OCI-LY3 (cell line): ENCODE data around the gene GALNT1.

ENCODE experiments used
- H2AFZ ChIP-seq: fragments of 200-600, 300-600 bp; shearing (Covaris generic); 2 replicates; pipeline ENCODE4 v1.6.0; 2014; ENCODE audit warnings: antibody characterized with exemption, low read depth, low read length
- H3K27ac ChIP-seq: fragments of 200-600, 300-600 bp; sonication (generic); 2 replicates; pipeline ENCODE4 v1.5.1; 2014; ENCODE audit warnings: mild to moderate bottlenecking, low read length, moderate library complexity, mixed read lengths
- H3K27me3 ChIP-seq: fragments of 200-600, 300-600 bp; sonication (generic); 2 replicates; pipeline ENCODE4 v1.6.1; 2014; ENCODE audit warnings: low read depth, low read length, mixed read lengths
- H3K36me3 ChIP-seq: fragments of 200-600, 300-600 bp; sonication (generic); replicated peaks from 2 replicates; pipeline ENCODE3; 2014; ENCODE audit warnings: low read depth, low read length, mixed read lengths
- H3K4me1 ChIP-seq: fragments of 300-600, 200-600 bp; sonication (generic); 2 replicates; pipeline ENCODE4 v1.6.1; 2014; ENCODE audit warnings: low read length, mixed read lengths
- H3K4me2 ChIP-seq: fragments of 200-600, 300-600 bp; sonication (generic); 2 replicates; pipeline ENCODE4 v1.6.1; 2014; ENCODE audit warnings: low read length, mixed read lengths
- H3K4me3 ChIP-seq: fragments of 300-600, 200-600 bp; sonication (generic); 2 replicates; pipeline ENCODE4 v1.5.1; 2014; ENCODE audit warnings: antibody characterized with exemption, mild to moderate bottlenecking, low read length, moderate library complexity
- H3K79me2 ChIP-seq: fragments of 300-600, 200-600 bp; shearing (Covaris generic); 2 replicates; pipeline ENCODE4 v1.6.1; 2014; ENCODE audit warnings: mild to moderate bottlenecking, low read length, mixed read lengths
- H3K9ac ChIP-seq: fragments of 300-600, 200-600 bp; shearing (Covaris generic); 2 replicates; pipeline ENCODE4 v1.6.0; 2014; ENCODE audit warnings: mild to moderate bottlenecking, low read length, moderate library complexity
- H3K9me3 ChIP-seq: fragments of 200-600, 300-600 bp; shearing (Covaris generic); 2 replicates; pipeline ENCODE4 v1.6.1; 2014; ENCODE audit warnings: low read length, mixed read lengths; ENCODE audit not compliant: insufficient read depth
- H4K20me1 ChIP-seq: fragments of 200-600, 300-600 bp; sonication (generic); 2 replicates; pipeline ENCODE4 v1.6.1; 2016; ENCODE audit warnings: low read length, mixed read lengths; ENCODE audit not compliant: insufficient read depth
- EZH2phosphoT487 ChIP-seq: fragments of 200-600 bp; shearing (Covaris generic); IDR thresholded peaks from 2 replicates; pipeline ENCODE4 v1.6.1; 2018; ENCODE audit warnings: antibody characterized with exemption, mixed run types, low read depth
- TF ChIP-seq, protein P1 (sequence below): fragments of 200-600, 300-600 bp; sonication (generic); IDR thresholded peaks from 2 replicates; pipeline ENCODE4 v1.5.1; 2014; ENCODE audit warnings: antibody characterized with exemption, low read length, low read depth

The GALNT1 gene

DNA sequence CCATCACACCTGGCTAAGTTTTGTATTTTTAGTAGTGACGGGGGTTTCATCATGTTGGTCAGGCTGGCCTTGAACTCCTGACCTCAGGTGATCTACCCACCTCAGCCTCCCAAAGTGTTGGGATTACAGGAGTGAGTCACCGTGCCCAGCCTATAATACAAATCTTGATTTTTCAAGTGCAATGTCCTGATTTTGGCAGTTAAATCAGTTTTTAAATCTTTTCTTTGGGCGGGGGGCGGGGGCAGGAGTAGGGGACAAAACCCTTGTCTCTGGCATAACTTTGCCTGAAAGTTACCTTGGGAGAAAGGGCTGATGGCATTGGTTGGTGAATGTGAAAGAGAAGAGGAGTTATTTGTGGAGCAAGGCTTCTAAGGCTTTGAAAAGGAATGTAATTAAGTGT lies 12.3 kb downstream of the GALNT1 start:
- Histone ChIP-seq H3K4me2 (no peak overlapping the region), H2AFZ (no peak overlapping the region), H3K27ac (no peak overlapping the region), H3K36me3 (peaks cover 3% of the 10 kb centered on the region), H3K4me1 (peaks cover 42% of the 10 kb centered on the region), H3K27me3 (no peaks in the 10 kb centered on the region), H3K9ac (no peak overlapping the region), H3K79me2 (peaks cover 85% of the 10 kb centered on the region), H3K9me3 (no peaks in the 10 kb centered on the region), H3K4me3 (no peak overlapping the region), H4K20me1 (peaks cover 10% of the 10 kb centered on the region)
- no peak for TF ChIP-seq EZH2phosphoT487
- TF ChIP-seq, protein P1, sequence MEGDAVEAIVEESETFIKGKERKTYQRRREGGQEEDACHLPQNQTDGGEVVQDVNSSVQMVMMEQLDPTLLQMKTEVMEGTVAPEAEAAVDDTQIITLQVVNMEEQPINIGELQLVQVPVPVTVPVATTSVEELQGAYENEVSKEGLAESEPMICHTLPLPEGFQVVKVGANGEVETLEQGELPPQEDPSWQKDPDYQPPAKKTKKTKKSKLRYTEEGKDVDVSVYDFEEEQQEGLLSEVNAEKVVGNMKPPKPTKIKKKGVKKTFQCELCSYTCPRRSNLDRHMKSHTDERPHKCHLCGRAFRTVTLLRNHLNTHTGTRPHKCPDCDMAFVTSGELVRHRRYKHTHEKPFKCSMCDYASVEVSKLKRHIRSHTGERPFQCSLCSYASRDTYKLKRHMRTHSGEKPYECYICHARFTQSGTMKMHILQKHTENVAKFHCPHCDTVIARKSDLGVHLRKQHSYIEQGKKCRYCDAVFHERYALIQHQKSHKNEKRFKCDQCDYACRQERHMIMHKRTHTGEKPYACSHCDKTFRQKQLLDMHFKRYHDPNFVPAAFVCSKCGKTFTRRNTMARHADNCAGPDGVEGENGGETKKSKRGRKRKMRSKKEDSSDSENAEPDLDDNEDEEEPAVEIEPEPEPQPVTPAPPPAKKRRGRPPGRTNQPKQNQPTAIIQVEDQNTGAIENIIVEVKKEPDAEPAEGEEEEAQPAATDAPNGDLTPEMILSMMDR, result no peak

DNA sequence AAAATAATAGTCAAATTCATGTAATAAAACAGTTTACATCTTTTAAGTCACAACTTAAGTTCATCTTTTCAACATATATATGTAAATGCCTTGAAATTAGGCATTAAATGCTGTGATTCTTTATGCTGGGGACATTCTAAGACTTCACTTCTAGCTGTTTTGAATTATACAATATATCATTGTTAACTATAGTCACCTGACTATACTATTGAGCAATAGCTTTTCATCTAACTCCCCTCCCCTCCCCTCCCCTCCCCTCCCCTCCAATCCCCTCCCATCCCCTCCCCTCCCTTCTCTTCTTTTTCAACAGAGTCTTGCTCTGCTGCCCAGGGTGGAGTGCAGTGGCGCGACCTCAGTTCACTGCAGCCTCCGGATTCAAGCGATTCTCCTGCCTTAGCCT lies 16.2 kb downstream of the GALNT1 start:
- Histone ChIP-seq H3K4me3 (no peak overlapping the region), H2AFZ (no peak overlapping the region), H4K20me1 (no peaks in the 10 kb centered on the region), H3K9ac (no peak overlapping the region), H3K9me3 (peaks cover 14% of the 10 kb centered on the region), H3K27me3 (no peaks in the 10 kb centered on the region), H3K36me3 (peaks cover 22% of the 10 kb centered on the region), H3K4me1 (peaks cover 12% of the 10 kb centered on the region), H3K79me2 (peaks cover 80% of the 10 kb centered on the region), H3K27ac (no peak overlapping the region), H3K4me2 (no peak overlapping the region)
- TF ChIP-seq EZH2phosphoT487, result no peak
- TF ChIP-seq, protein P1, result no peak

DNA sequence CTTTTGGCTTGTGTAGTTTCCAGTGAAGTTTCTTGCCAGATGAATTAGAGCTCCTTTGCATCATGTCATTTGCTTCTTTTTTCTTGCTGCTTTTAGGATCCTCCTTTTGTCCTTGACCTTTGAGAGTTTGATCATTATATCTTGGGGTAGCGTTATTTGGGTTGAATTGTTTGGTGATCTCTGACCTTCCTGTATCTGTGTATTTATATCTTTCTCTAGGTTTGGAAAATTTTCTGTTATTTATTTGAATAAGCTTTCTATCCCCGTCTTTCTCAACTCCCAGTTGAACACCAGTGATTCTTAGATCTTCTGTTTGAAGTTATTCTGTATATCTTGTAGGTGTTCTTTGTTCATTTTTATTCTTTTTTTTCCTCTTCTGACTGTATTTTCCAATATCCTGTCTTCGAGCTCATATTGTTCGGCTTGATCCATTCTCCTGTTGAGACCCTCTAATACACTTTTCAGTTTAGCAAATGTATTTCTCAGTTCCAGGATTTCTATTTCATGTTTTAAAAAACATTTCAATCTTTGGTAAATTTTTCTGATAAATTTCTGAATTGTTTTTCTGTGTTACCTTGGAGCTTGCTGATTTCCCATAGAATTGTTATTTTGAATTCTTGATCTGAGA lies 20.8 kb downstream of the GALNT1 start:
- peaks cover 22% of the 10 kb centered on the region for H3K9me3 ChIP-seq
- H3K27me3 ChIP-seq, result no peaks in the 10 kb centered on the region
- H3K4me3 ChIP-seq, result no peak overlapping the region
- H4K20me1 ChIP-seq, result no peaks in the 10 kb centered on the region
- TF ChIP-seq EZH2phosphoT487, result no peak
- TF ChIP-seq, protein P1, result no peak
- H3K27ac ChIP-seq, result no peak overlapping the region
- H3K79me2 ChIP-seq, result peaks cover 81% of the 10 kb centered on the region
- H2AFZ ChIP-seq, result no peak overlapping the region
- H3K4me1 ChIP-seq, result no peaks in the 10 kb centered on the region
- H3K9ac ChIP-seq, result no peak overlapping the region
- H3K36me3 ChIP-seq, result peaks cover 37% of the 10 kb centered on the region
- no peak overlapping the region for H3K4me2 ChIP-seq

DNA sequence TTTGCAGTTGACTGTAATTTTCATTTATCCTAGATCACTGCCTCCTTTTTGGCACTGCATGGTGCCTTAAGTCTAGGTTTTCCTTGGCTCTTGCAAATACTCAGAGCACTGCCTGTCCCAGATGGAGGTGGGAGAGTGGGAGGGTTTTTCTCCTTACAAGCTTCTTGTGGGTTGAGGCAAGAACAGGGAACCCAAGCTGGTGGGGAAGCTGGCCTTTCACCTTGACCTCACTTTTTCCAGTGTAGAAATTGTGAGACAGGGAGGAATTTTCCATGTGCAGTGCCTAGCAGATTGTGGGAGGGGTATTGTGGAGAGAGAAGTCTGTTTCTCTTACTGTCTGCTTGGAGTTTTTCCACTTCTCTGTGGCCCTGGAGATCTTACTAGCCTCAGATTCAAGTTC lies 21.5 kb downstream of the GALNT1 start:
- H3K27me3 ChIP-seq, result no peaks in the 10 kb centered on the region
- H2AFZ ChIP-seq, result no peak overlapping the region
- peaks cover 82% of the 10 kb centered on the region for H3K79me2 ChIP-seq
- H3K4me2 ChIP-seq, result no peak overlapping the region
- H3K9ac ChIP-seq, result no peak overlapping the region
- H4K20me1 ChIP-seq, result no peaks in the 10 kb centered on the region
- H3K27ac ChIP-seq, result no peak overlapping the region
- no peaks in the 10 kb centered on the region for H3K4me1 ChIP-seq
- H3K36me3 ChIP-seq, result peaks cover 37% of the 10 kb centered on the region
- peaks cover 22% of the 10 kb centered on the region for H3K9me3 ChIP-seq
- TF ChIP-seq, protein P1, result no peak
- no peak for TF ChIP-seq EZH2phosphoT487
- no peak overlapping the region for H3K4me3 ChIP-seq
